ENCODE measurements around the gene DNPEP.

DNPEP gene

GRCh38 chr2:219369447-219369861 is 18.3 kb downstream of the DNPEP start (continued):
- TF ChIP-seq ZNF26 (tag by site-specific recombination; IDR thresholded peaks at IDR 0.05): no peak
- peak; percentile 94 for TF ChIP-seq ZNF398 (tag by site-specific recombination; IDR thresholded peaks at IDR 0.05)
- peak; percentile 65 for TF ChIP-seq ZBTB17 (tag by site-specific recombination; IDR thresholded peaks at IDR 0.05)
- TF ChIP-seq ZNF610 (tag by site-specific recombination; IDR thresholded peaks at IDR 0.05; ENCODE audit: borderline replicate concordance): no peak
- no peak for TF ChIP-seq WT1 (tag by site-specific recombination; IDR thresholded peaks at IDR 0.05)
- no peak for TF ChIP-seq ZNF16 (tag by site-specific recombination; IDR thresholded peaks at IDR 0.05; ENCODE audit: low read depth)
- peak; percentile 77 for TF ChIP-seq ZNF24 (tag by site-specific recombination; IDR thresholded peaks at IDR 0.05)
- TF ChIP-seq ZSCAN23 (tag by site-specific recombination; IDR thresholded peaks at IDR 0.05): 0 out of 2 replicates have a peak, but pooled peaks have one; percentile 54
- no peak for TF ChIP-seq ZNF121 (tag by site-specific recombination; IDR thresholded peaks at IDR 0.05)
- peak; percentile 39; the same call in 1 of the 2 replicates for TF ChIP-seq ZNF157 (tag by site-specific recombination; IDR thresholded peaks at IDR 0.05)
- 0 out of 2 replicates have a peak, but pooled peaks have one; percentile 54 for TF ChIP-seq ZNF639 (tag by site-specific recombination; IDR thresholded peaks at IDR 0.05)
- 0 out of 2 replicates have a peak, but pooled peaks have one; percentile 12 for TF ChIP-seq SP3 (tag by site-specific recombination; IDR thresholded peaks at IDR 0.05)
- no peak for TF ChIP-seq ZNF558 (tag by site-specific recombination; IDR thresholded peaks at IDR 0.05)
- no peak for TF ChIP-seq ZNF184 (tag by site-specific recombination; IDR thresholded peaks at IDR 0.05)
- 0 out of 2 replicates have a peak, but pooled peaks have one; percentile 25 for TF ChIP-seq SCRT1 (tag by site-specific recombination; IDR thresholded peaks at IDR 0.05; ENCODE audit: borderline replicate concordance)
- no peak for TF ChIP-seq ZNF501 (tag by site-specific recombination; IDR thresholded peaks at IDR 0.05)
- peak; percentile 93 for TF ChIP-seq ZNF324 (tag by site-specific recombination; IDR thresholded peaks at IDR 0.05)
- no peak for TF ChIP-seq ZNF211 (tag by site-specific recombination; IDR thresholded peaks at IDR 0.05; ENCODE audit: low read depth)
- peak; percentile 84; the same call in 1 of the 2 replicates for TF ChIP-seq ZNF391 (tag by site-specific recombination; IDR thresholded peaks at IDR 0.05; ENCODE audit: borderline replicate concordance, low read depth)
- no peak for TF ChIP-seq MEIS1 (CRISPR knock-in tag; IDR thresholded peaks at IDR 0.05; ENCODE audit: borderline replicate concordance)
- 0 out of 2 replicates have a peak, but pooled peaks have one; percentile 49 for TF ChIP-seq ZNF624 (tag by site-specific recombination; IDR thresholded peaks at IDR 0.05)
- no peak for TF ChIP-seq ZNF791 (tag by site-specific recombination; IDR thresholded peaks at IDR 0.05)
- no peak for TF ChIP-seq ZBTB44 (tag by site-specific recombination; IDR thresholded peaks at IDR 0.05)
- no peak for TF ChIP-seq ZNF561 (tag by site-specific recombination; IDR thresholded peaks at IDR 0.05; ENCODE audit: borderline replicate concordance)
- 0 out of 2 replicates have a peak, but pooled peaks have one; percentile 82 for TF ChIP-seq ZNF837 (tag by site-specific recombination; IDR thresholded peaks at IDR 0.05)
- no peak for TF ChIP-seq ZNF350 (tag by site-specific recombination; IDR thresholded peaks at IDR 0.05)
- 0 out of 2 replicates have a peak, but pooled peaks have one; percentile 68 for TF ChIP-seq ZNF747 (tag by site-specific recombination; IDR thresholded peaks at IDR 0.05)
- TF ChIP-seq ZNF843 (tag by site-specific recombination; IDR thresholded peaks at IDR 0.05): peak; percentile 79
- peak; percentile 87 for TF ChIP-seq BCL11A (tag by site-specific recombination; IDR thresholded peaks at IDR 0.05; ENCODE audit: low read depth)
- no peak for TF ChIP-seq ZNF704 (tag by site-specific recombination; IDR thresholded peaks at IDR 0.05)
- TF ChIP-seq ZNF18 (tag by site-specific recombination; IDR thresholded peaks at IDR 0.05): 0 out of 2 replicates have a peak, but pooled peaks have one; percentile 23
- peak; percentile 87 for TF ChIP-seq SALL2 (tag by site-specific recombination; IDR thresholded peaks at IDR 0.05; ENCODE audit: borderline replicate concordance)
- TF ChIP-seq RBAK (tag by site-specific recombination; IDR thresholded peaks at IDR 0.05): no peak
